Measurements from ENCODE around the gene OSBPL1A.

Gene OSBPL1A

GRCh38 chr18:24315170-24315569, 82.5 kb downstream of the OSBPL1A start:
- POLR2A ChIA-PET, result no interaction called here
- CTCF ChIA-PET, result no interaction called here
- TF ChIP-seq LEF1 (IDR thresholded peaks at IDR 0.05; ENCODE audit: borderline replicate concordance) (no peak), L3MBTL2 (conservative IDR thresholded peaks at IDR 0.05) (no peak), HDGF (IDR thresholded peaks at IDR 0.05; ENCODE audit: borderline replicate concordance) (no peak), ZNF384 (IDR thresholded peaks at IDR 0.05) (no peak), SP1 (IDR thresholded peaks at IDR 0.05) (no peak), FOXA1 (IDR thresholded peaks at IDR 0.05) (no peak)
- no peak for DNase-seq (ENCODE audit: extremely low spot score)

GRCh38 chr18:24306201-24306600, 91.4 kb downstream of the OSBPL1A start:
- CTCF ChIA-PET, result no interaction called here
- no peak for DNase-seq (ENCODE audit: extremely low spot score)
- POLR2A ChIA-PET, result no interaction called here
- no peak for TF ChIP-seq L3MBTL2 (conservative IDR thresholded peaks at IDR 0.05)
- no peak for TF ChIP-seq BHLHE40 (IDR thresholded peaks at IDR 0.05; ENCODE audit: borderline replicate concordance)
- no peak for TF ChIP-seq CTBP1 (IDR thresholded peaks at IDR 0.05; ENCODE audit: borderline replicate concordance)
- no peak for TF ChIP-seq NFRKB (IDR thresholded peaks at IDR 0.05)
- TF ChIP-seq PKNOX1 (IDR thresholded peaks at IDR 0.05), result no peak
- TF ChIP-seq ZNF384 (IDR thresholded peaks at IDR 0.05), result no peak
- TF ChIP-seq FOXA1 (IDR thresholded peaks at IDR 0.05), result no peak
- no peak for TF ChIP-seq HDGF (IDR thresholded peaks at IDR 0.05; ENCODE audit: borderline replicate concordance)
- TF ChIP-seq FOXM1 (IDR thresholded peaks at IDR 0.05; ENCODE audit: borderline replicate concordance), result no peak
- TF ChIP-seq SP1 (IDR thresholded peaks at IDR 0.05), result no peak
- TF ChIP-seq FOXK2 (IDR thresholded peaks at IDR 0.05), result no peak

GRCh38 chr18:24300703-24301102, 96.9 kb downstream of the OSBPL1A start:
- CTCF ChIA-PET, result no interaction called here
- TF ChIP-seq TARDBP (IDR thresholded peaks at IDR 0.05), result no peak
- no peak for TF ChIP-seq PKNOX1 (IDR thresholded peaks at IDR 0.05)
- no peak for TF ChIP-seq HDGF (IDR thresholded peaks at IDR 0.05; ENCODE audit: borderline replicate concordance)
- TF ChIP-seq BHLHE40 (IDR thresholded peaks at IDR 0.05; ENCODE audit: borderline replicate concordance), result no peak
- TF ChIP-seq ELF4 (IDR thresholded peaks at IDR 0.05), result no peak
- no peak for TF ChIP-seq SP1 (IDR thresholded peaks at IDR 0.05)
- no peak for DNase-seq (ENCODE audit: extremely low spot score)
- POLR2A ChIA-PET, result no interaction called here

DNA sequence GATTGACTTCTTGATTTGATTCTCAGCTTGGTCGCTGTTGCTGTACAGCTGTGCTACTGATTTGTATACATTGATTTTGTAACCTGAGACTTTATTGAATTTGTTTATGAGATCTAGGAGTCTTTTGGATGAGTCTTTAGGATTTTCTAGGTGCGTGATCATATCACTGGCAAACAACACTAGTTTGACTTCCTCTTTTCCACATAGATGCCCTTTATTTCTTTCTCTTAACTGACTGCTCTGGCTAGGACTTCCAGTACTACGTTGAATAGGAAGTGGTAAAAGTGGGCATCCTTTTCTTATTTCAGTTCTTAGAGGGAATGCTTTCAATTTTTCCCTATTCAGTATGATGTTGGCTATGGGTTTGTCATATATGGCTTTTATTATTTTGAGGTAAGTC, 101.3 kb downstream of the OSBPL1A start:
- ChIA-PET CTCF (no interaction called here), POLR2A (no interaction called here)
- DNase-seq (ENCODE audit: extremely low spot score), result no peak
- TF ChIP-seq NFRKB (IDR thresholded peaks at IDR 0.05) (no peak), ARNT (IDR thresholded peaks at IDR 0.05) (no peak), ZNF384 (IDR thresholded peaks at IDR 0.05) (no peak), LEF1 (IDR thresholded peaks at IDR 0.05; ENCODE audit: borderline replicate concordance) (no peak), ELF4 (IDR thresholded peaks at IDR 0.05) (no peak), HDGF (IDR thresholded peaks at IDR 0.05; ENCODE audit: borderline replicate concordance) (no peak), FOXK2 (IDR thresholded peaks at IDR 0.05) (no peak), CTBP1 (IDR thresholded peaks at IDR 0.05; ENCODE audit: borderline replicate concordance) (no peak), SP1 (IDR thresholded peaks at IDR 0.05) (no peak), PKNOX1 (IDR thresholded peaks at IDR 0.05) (no peak), TARDBP (IDR thresholded peaks at IDR 0.05) (no peak), BHLHE40 (IDR thresholded peaks at IDR 0.05; ENCODE audit: borderline replicate concordance) (no peak), SUZ12 (IDR thresholded peaks at IDR 0.05) (no peak), FOXA1 (IDR thresholded peaks at IDR 0.05) (no peak), L3MBTL2 (conservative IDR thresholded peaks at IDR 0.05) (no peak), FOXM1 (IDR thresholded peaks at IDR 0.05; ENCODE audit: borderline replicate concordance) (no peak)

DNA sequence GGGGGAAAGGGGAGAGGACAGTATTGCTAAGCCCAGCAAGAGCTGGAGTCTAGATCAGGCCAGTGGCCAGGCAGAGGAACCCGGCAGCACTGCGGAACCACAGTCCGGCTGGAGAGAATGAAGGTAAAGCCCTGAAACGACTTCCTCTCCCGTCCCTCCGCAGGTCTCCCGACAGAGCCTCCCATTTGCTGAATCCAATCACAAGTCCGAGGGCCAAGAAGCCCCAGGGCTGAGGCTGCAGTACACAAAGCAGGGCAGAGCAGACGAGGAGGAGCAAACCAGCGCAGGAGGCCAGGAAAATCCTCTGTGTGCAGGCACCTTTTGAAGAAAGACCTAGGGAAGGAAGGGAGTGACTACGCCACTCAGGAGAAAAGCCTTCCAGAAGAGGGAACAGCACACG, 104.4 kb downstream of the OSBPL1A start:
- DNase-seq (ENCODE audit: extremely low spot score), result no peak
- ChIA-PET POLR2A (no interaction called here), CTCF (interaction anchor here (0.6 kb wide), 1 partner anchor 1690 kb away, joined by 3 read pairs; no protein-coding TSS in a partner anchor)
- TF ChIP-seq LEF1 (IDR thresholded peaks at IDR 0.05; ENCODE audit: borderline replicate concordance), result no peak
- no peak for TF ChIP-seq HDGF (IDR thresholded peaks at IDR 0.05; ENCODE audit: borderline replicate concordance)
- no peak for TF ChIP-seq PKNOX1 (IDR thresholded peaks at IDR 0.05)
- no peak for TF ChIP-seq FOXK2 (IDR thresholded peaks at IDR 0.05)
- TF ChIP-seq NFRKB (IDR thresholded peaks at IDR 0.05), result no peak
- no peak for TF ChIP-seq ZNF384 (IDR thresholded peaks at IDR 0.05)
- no peak for TF ChIP-seq L3MBTL2 (conservative IDR thresholded peaks at IDR 0.05)
- TF ChIP-seq ELF4 (IDR thresholded peaks at IDR 0.05), result no peak
- TF ChIP-seq FOXM1 (IDR thresholded peaks at IDR 0.05; ENCODE audit: borderline replicate concordance), result no peak
- TF ChIP-seq ARNT (IDR thresholded peaks at IDR 0.05), result no peak
- no peak for TF ChIP-seq FOXA1 (IDR thresholded peaks at IDR 0.05)
- TF ChIP-seq SUZ12 (IDR thresholded peaks at IDR 0.05), result no peak

DNA sequence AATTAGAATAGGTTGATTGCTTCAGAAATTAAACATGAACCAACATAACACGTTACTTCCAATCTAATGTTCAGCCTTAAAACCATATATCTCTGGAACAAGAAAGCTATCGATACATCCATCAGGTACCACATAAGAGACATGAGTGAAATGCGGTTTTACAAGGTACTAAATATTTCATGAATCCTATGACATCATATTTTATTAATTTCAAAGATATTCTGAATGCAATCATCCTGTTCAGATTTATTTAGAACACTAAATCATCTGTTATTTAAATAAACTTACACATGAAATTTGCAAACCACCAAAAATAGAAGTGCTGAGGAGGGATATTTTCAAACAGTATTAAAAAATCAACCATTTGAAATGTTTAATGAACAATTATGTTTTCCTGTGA, 119.0 kb downstream of the OSBPL1A start:
- CTCF ChIA-PET, result no interaction called here
- TF ChIP-seq ELF4 (IDR thresholded peaks at IDR 0.05), result no peak
- no peak for TF ChIP-seq FOXK2 (IDR thresholded peaks at IDR 0.05)
- TF ChIP-seq HDGF (IDR thresholded peaks at IDR 0.05; ENCODE audit: borderline replicate concordance), result no peak
- TF ChIP-seq ARNT (IDR thresholded peaks at IDR 0.05), result no peak
- TF ChIP-seq PKNOX1 (IDR thresholded peaks at IDR 0.05), result no peak
- no peak for TF ChIP-seq SUZ12 (IDR thresholded peaks at IDR 0.05)
- no peak for TF ChIP-seq FOXA1 (IDR thresholded peaks at IDR 0.05)
- no peak for TF ChIP-seq SP1 (IDR thresholded peaks at IDR 0.05)
- TF ChIP-seq CTBP1 (IDR thresholded peaks at IDR 0.05; ENCODE audit: borderline replicate concordance), result no peak
- DNase-seq (ENCODE audit: extremely low spot score), result no peak
- POLR2A ChIA-PET, result no interaction called here
